HG03139 (cell line): ENCODE results near the gene KIAA0040.

Experiments
- ATAC-seq: cut with Tn5 transposase; IDR thresholded peaks from one replicate; pipeline ENCODE4 v1.9.1; 2021; ENCODE audit not compliant: unreplicated experiment

Gene KIAA0040

GRCh38 chr1:175172503-175172902 is 20.1 kb downstream of the KIAA0040 start:
- no peak for ATAC-seq

GRCh38 chr1:175171036-175171913 is 21.3 kb downstream of the KIAA0040 start:
- no peak for ATAC-seq

- no peak for ATAC-seq
These were observed 23.1 kb downstream of the KIAA0040 start for GRCh38 chr1:175169286-175170018.

GRCh38 chr1:175168782-175169181 is 23.8 kb downstream of the KIAA0040 start:
- ATAC-seq = no peak

GRCh38 chr1:175167861-175168260 is 24.7 kb downstream of the KIAA0040 start:
- ATAC-seq = no peak

- ATAC-seq = no peak
These were observed 25.8 kb downstream of the KIAA0040 start for GRCh38 chr1:175166746-175167145.

- ATAC-seq = no peak
These were observed 27.8 kb downstream of the KIAA0040 start for GRCh38 chr1:175164751-175165150.

- ATAC-seq = no peak
These were observed 28.9 kb downstream of the KIAA0040 start for GRCh38 chr1:175163702-175164101.

- no peak for ATAC-seq
These were observed 29.6 kb downstream of the KIAA0040 start for GRCh38 chr1:175162955-175163354.

- ATAC-seq = no peak
These were observed 34.4 kb downstream of the KIAA0040 start for GRCh38 chr1:175158170-175158591.

- no peak for ATAC-seq
These were observed 35.4 kb downstream of the KIAA0040 start for GRCh38 chr1:175157200-175157599.

GRCh38 chr1:175155936-175156335 is 36.6 kb downstream of the KIAA0040 start:
- ATAC-seq = no peak

GRCh38 chr1:175155473-175155856 is 37.1 kb downstream of the KIAA0040 start:
- ATAC-seq = no peak

- no peak for ATAC-seq
These were observed 37.7 kb downstream of the KIAA0040 start for GRCh38 chr1:175154629-175155472.

- no peak for ATAC-seq
These were observed 40.4 kb downstream of the KIAA0040 start for GRCh38 chr1:175152006-175152652.

- ATAC-seq = no peak
These were observed 41.8 kb downstream of the KIAA0040 start for GRCh38 chr1:175150596-175151319.

GRCh38 chr1:175148068-175148467 is 44.5 kb downstream of the KIAA0040 start:
- ATAC-seq = no peak

GRCh38 chr1:175147569-175147968 is 45.0 kb downstream of the KIAA0040 start:
- ATAC-seq = no peak

GRCh38 chr1:175146529-175147213 is 45.9 kb downstream of the KIAA0040 start:
- ATAC-seq = no peak
